ENCODE results near the gene SLC32A1. TPM values are rescaled to one million over a fixed set of nuclear protein-coding genes. Genes with fewer than 3 reads are reported as not detected.

Gene SLC32A1
- total RNA-seq, 1 donor, result not detected

DNA sequence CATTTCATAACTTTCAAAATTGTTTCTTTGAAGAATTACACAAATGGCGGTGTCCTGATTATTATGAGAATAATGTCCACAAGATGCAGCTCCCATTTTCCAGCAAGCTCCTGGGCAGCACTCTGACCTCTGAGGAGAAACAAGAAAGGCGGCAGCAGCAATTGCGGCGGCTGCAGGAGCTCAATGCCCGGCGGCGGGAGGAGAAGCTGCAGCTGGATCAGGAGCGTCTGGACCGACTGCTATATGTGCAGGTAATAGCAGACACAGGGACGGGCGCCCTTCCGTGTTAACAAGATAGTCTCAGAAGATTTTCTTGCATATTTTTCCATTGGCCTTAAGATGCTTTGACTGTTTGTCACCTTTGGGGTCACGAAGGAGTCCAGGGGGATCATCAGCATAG, 30.6 kb downstream of the SLC32A1 start:
- no peak overlapping the region for H2AFZ ChIP-seq (ENCODE audit: low read length)
- H3K4me3 ChIP-seq (ENCODE audit: insufficient read depth, low read length), result no peak overlapping the region
- TF ChIP-seq, protein P1, sequence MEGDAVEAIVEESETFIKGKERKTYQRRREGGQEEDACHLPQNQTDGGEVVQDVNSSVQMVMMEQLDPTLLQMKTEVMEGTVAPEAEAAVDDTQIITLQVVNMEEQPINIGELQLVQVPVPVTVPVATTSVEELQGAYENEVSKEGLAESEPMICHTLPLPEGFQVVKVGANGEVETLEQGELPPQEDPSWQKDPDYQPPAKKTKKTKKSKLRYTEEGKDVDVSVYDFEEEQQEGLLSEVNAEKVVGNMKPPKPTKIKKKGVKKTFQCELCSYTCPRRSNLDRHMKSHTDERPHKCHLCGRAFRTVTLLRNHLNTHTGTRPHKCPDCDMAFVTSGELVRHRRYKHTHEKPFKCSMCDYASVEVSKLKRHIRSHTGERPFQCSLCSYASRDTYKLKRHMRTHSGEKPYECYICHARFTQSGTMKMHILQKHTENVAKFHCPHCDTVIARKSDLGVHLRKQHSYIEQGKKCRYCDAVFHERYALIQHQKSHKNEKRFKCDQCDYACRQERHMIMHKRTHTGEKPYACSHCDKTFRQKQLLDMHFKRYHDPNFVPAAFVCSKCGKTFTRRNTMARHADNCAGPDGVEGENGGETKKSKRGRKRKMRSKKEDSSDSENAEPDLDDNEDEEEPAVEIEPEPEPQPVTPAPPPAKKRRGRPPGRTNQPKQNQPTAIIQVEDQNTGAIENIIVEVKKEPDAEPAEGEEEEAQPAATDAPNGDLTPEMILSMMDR (IDR thresholded peaks at IDR 0.05; ENCODE audit: extremely low read depth, low read depth, low read length), result no peak
- peak; percentile 0 for DNase-seq (ENCODE audit: insufficient read length, low spot score, missing footprints)
- H3K79me2 ChIP-seq (ENCODE audit: insufficient read depth, low read length), result peaks cover 5% of the 10 kb centered on the region
- no peaks in the 10 kb centered on the region for H4K20me1 ChIP-seq (ENCODE audit: insufficient read depth, low read length)
- H3K4me2 ChIP-seq (ENCODE audit: insufficient read depth, low read length), result no peak overlapping the region
- no peak overlapping the region for H3K27ac ChIP-seq (ENCODE audit: low read depth, low read length)
- H3K4me1 ChIP-seq (ENCODE audit: insufficient read depth, low read length), result no peaks in the 10 kb centered on the region
- H3K9me3 ChIP-seq (ENCODE audit: low read depth, low read length), result no peaks in the 10 kb centered on the region
- no peaks in the 10 kb centered on the region for H3K27me3 ChIP-seq (ENCODE audit: insufficient read depth, low read length)
- H3K36me3 ChIP-seq (ENCODE audit: insufficient read depth, low read length), result peaks cover 50% of the 10 kb centered on the region

DNA sequence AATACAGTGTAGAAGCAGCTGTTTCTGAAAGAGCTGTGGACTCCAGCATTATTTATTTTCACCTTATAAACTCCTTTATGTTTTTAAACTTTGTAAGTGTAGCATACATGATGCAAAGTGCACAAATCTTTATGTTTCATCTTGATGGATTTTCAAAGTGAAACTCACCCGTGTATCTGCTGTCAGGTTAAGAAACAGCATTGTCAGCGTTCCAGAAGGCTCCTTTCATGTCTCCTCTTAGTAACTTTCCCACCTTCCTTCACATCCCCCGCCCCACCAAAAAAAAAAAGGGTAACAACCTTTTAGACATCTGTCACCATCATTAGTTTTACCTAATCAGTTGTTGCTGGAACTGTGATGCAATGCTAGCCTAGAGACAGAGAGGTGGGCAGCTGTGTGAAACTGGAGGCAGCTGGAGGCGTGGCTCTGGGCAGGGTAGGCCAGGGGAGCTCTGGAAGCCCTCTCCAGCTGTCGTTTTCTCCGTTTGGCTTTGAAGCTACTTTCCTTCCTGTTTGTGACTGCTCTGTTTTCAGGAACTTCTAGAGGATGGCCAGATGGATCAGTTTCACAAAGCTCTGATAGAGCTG, 31.1 kb downstream of the SLC32A1 start:
- H3K36me3 ChIP-seq (ENCODE audit: insufficient read depth, low read length), result peaks cover 51% of the 10 kb centered on the region
- H3K4me2 ChIP-seq (ENCODE audit: insufficient read depth, low read length), result no peak overlapping the region
- no peaks in the 10 kb centered on the region for H3K27me3 ChIP-seq (ENCODE audit: insufficient read depth, low read length)
- TF ChIP-seq, protein P1 (IDR thresholded peaks at IDR 0.05; ENCODE audit: extremely low read depth, low read depth, low read length), result no peak
- no peaks in the 10 kb centered on the region for H3K79me2 ChIP-seq (ENCODE audit: insufficient read depth, low read length)
- H3K27ac ChIP-seq (ENCODE audit: low read depth, low read length), result no peak overlapping the region
- no peaks in the 10 kb centered on the region for H3K4me1 ChIP-seq (ENCODE audit: insufficient read depth, low read length)
- peak; percentile 25 for DNase-seq (ENCODE audit: insufficient read length, low spot score, missing footprints)
- H2AFZ ChIP-seq (ENCODE audit: low read length), result no peak overlapping the region
- H3K4me3 ChIP-seq (ENCODE audit: insufficient read depth, low read length), result no peak overlapping the region
- no peaks in the 10 kb centered on the region for H3K9me3 ChIP-seq (ENCODE audit: low read depth, low read length)
- H4K20me1 ChIP-seq (ENCODE audit: insufficient read depth, low read length), result no peaks in the 10 kb centered on the region

DNA sequence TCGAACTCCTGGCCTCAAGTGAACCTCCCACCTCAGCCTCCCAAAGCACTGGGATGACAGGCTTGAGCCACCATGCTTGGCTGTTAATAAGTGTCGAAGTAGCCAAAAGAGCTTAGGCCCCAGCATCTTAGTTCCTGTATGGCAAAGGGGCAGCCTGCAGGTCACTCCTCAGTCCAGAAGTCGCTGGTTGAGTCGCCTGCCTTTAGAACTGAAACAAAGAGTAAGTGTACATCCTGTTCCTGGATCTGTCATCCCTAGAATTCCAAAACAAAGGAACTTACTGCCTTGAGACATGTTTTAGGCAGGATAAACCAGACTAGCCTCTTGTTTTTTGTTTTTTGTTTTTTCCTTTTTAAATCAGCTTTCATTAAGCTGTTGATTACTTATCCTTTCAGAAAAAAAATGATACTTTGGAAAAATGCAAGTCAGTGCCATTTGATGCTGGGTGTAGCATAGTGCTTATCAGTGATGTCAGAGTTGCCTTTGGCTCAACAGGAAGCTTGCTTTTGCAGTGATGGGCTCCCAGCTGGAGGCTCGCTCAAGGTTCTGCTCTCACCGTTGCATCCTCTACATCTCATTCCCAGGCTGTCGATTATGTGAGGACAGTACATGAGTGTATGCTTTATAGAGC, 33.0 kb downstream of the SLC32A1 start:
- no peaks in the 10 kb centered on the region for H3K4me1 ChIP-seq (ENCODE audit: insufficient read depth, low read length)
- peak; percentile 3 for DNase-seq (ENCODE audit: insufficient read length, low spot score, missing footprints)
- H4K20me1 ChIP-seq (ENCODE audit: insufficient read depth, low read length), result no peaks in the 10 kb centered on the region
- H3K9me3 ChIP-seq (ENCODE audit: low read depth, low read length), result no peaks in the 10 kb centered on the region
- H3K4me2 ChIP-seq (ENCODE audit: insufficient read depth, low read length), result no peak overlapping the region
- H3K36me3 ChIP-seq (ENCODE audit: insufficient read depth, low read length), result peaks cover 56% of the 10 kb centered on the region
- no peaks in the 10 kb centered on the region for H3K27me3 ChIP-seq (ENCODE audit: insufficient read depth, low read length)
- TF ChIP-seq, protein P1 (IDR thresholded peaks at IDR 0.05; ENCODE audit: extremely low read depth, low read depth, low read length), result no peak
- H3K27ac ChIP-seq (ENCODE audit: low read depth, low read length), result no peak overlapping the region
- no peak overlapping the region for H2AFZ ChIP-seq (ENCODE audit: low read length)
- no peaks in the 10 kb centered on the region for H3K79me2 ChIP-seq (ENCODE audit: insufficient read depth, low read length)
- no peak overlapping the region for H3K4me3 ChIP-seq (ENCODE audit: insufficient read depth, low read length)

DNA sequence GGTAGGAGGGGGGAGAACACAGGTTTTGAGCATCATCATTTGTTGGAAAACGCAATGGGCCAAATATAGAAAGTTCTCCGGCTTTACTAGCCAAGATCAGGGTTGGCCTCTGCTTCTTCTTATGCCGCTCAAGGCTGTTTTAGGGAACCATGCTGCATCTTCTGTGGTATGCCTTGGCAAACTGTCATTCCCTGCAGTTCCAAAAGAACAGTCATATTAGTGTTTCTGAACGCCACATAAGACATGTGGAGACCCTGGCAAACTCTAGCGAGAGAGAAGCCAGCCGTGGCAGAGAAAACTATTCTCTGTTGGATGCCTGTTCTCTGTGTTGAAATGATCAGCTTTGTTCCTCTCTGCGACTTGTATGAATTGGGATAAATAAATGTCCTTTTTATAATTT, 34.8 kb downstream of the SLC32A1 start:
- Histone ChIP-seq H2AFZ (ENCODE audit: low read length) (no peak overlapping the region), H3K36me3 (ENCODE audit: insufficient read depth, low read length) (peaks cover 49% of the 10 kb centered on the region), H3K27ac (ENCODE audit: low read depth, low read length) (no peak overlapping the region), H3K4me2 (ENCODE audit: insufficient read depth, low read length) (no peak overlapping the region), H3K27me3 (ENCODE audit: insufficient read depth, low read length) (no peaks in the 10 kb centered on the region), H3K9me3 (ENCODE audit: low read depth, low read length) (no peaks in the 10 kb centered on the region), H3K79me2 (ENCODE audit: insufficient read depth, low read length) (no peaks in the 10 kb centered on the region), H4K20me1 (ENCODE audit: insufficient read depth, low read length) (no peaks in the 10 kb centered on the region), H3K4me1 (ENCODE audit: insufficient read depth, low read length) (no peaks in the 10 kb centered on the region), H3K4me3 (ENCODE audit: insufficient read depth, low read length) (no peak overlapping the region)
- TF ChIP-seq, protein P1 (IDR thresholded peaks at IDR 0.05; ENCODE audit: extremely low read depth, low read depth, low read length), result no peak
- DNase-seq (ENCODE audit: insufficient read length, low spot score, missing footprints), result peak; percentile 18
